Measurements from ENCODE around the gene ZMYND8. TPM values are rescaled to one million over a fixed set of nuclear protein-coding genes. Genes with fewer than 3 reads are reported as not detected.

The ZMYND8 gene
- total RNA-seq, 1 donor, result 20.3 TPM

- H3K4me3 ChIP-seq (ENCODE audit: low read depth, low read length), result no peak overlapping the region
- TF ChIP-seq, protein P1, sequence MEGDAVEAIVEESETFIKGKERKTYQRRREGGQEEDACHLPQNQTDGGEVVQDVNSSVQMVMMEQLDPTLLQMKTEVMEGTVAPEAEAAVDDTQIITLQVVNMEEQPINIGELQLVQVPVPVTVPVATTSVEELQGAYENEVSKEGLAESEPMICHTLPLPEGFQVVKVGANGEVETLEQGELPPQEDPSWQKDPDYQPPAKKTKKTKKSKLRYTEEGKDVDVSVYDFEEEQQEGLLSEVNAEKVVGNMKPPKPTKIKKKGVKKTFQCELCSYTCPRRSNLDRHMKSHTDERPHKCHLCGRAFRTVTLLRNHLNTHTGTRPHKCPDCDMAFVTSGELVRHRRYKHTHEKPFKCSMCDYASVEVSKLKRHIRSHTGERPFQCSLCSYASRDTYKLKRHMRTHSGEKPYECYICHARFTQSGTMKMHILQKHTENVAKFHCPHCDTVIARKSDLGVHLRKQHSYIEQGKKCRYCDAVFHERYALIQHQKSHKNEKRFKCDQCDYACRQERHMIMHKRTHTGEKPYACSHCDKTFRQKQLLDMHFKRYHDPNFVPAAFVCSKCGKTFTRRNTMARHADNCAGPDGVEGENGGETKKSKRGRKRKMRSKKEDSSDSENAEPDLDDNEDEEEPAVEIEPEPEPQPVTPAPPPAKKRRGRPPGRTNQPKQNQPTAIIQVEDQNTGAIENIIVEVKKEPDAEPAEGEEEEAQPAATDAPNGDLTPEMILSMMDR (IDR thresholded peaks at IDR 0.05; ENCODE audit: insufficient read depth, low read depth, low read length), result no peak
Measured at GRCh38 chr20:47287609-47288144, 68.8 kb downstream of the ZMYND8 start.

DNA sequence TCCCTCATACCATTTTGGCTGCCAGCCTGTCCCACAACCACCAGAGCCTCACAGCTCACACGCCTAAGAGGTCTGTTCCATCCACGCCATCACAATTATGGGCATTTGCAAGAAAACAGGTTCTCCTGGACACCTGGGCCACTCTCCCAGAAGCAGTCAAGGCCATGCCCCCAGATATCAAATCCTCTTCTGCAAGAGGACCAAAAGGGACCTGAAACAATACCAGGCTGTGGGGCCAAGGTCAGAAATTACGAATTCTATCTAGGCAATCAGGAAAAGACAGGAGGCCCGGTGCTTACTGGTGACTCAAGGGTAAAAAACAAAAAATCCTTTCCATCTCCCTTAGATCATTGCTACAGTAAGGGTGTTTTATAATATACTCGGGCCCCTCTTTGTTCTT, 69.8 kb downstream of the ZMYND8 start:
- DNase-seq (ENCODE audit: low read depth), result no peak
- H3K4me3 ChIP-seq (ENCODE audit: low read depth, low read length), result no peak overlapping the region
- TF ChIP-seq, protein P1 (IDR thresholded peaks at IDR 0.05; ENCODE audit: insufficient read depth, low read depth, low read length), result no peak

More at GRCh38 chr20:47287609-47288144, 68.8 kb downstream of the ZMYND8 start:
- DNase-seq (ENCODE audit: low read depth), result no peak

DNA sequence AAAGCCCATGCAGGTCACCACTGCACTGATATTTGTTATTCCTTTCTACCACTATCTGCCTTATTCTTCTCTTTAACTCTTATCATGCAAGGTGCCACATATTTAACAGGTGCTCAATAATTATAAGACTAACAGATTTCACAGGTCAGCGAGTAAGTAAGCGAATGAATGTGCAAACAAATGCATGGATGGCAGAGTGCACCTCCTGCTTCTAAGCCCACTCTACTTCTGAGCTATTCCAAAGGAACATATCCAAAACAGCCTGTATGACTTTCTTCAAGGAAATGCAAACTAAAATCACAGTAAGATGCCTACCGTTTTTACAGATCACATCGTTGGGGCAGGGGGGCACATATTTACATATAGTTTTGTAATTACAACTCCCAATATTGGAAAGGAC, 71.3 kb downstream of the ZMYND8 start:
- TF ChIP-seq, protein P1 (IDR thresholded peaks at IDR 0.05; ENCODE audit: insufficient read depth, low read depth, low read length), result no peak
- no peak overlapping the region for H3K4me3 ChIP-seq (ENCODE audit: low read depth, low read length)
- no peak for DNase-seq (ENCODE audit: low read depth)

DNA sequence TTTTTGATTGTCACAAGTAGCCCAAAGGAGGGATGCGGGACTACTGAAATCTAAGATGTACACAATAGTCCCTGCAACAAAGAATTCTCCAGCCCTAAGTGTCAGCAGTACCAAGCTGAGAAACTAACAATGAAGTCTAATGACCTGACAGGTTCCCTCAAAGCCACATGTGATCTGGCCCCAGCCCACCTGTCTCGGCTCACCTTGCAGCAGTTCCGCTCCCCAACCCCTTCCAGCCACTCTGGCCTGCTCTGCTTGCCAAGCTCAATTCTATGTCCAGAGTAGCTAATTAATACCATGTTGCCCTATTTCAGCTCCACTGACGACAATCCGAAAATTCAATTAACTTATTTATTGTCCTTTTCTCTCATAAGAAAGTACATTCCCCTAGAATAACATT, 72.1 kb downstream of the ZMYND8 start:
- DNase-seq (ENCODE audit: low read depth), result no peak
- TF ChIP-seq, protein P1 (IDR thresholded peaks at IDR 0.05; ENCODE audit: insufficient read depth, low read depth, low read length), result no peak
- H3K4me3 ChIP-seq (ENCODE audit: low read depth, low read length), result no peak overlapping the region

- DNase-seq (ENCODE audit: low read depth), result no peak
- no peak overlapping the region for H3K4me3 ChIP-seq (ENCODE audit: low read depth, low read length)
- TF ChIP-seq, protein P1 (IDR thresholded peaks at IDR 0.05; ENCODE audit: insufficient read depth, low read depth, low read length), result no peak
Measured at GRCh38 chr20:47283411-47283810, 73.1 kb downstream of the ZMYND8 start.

DNA sequence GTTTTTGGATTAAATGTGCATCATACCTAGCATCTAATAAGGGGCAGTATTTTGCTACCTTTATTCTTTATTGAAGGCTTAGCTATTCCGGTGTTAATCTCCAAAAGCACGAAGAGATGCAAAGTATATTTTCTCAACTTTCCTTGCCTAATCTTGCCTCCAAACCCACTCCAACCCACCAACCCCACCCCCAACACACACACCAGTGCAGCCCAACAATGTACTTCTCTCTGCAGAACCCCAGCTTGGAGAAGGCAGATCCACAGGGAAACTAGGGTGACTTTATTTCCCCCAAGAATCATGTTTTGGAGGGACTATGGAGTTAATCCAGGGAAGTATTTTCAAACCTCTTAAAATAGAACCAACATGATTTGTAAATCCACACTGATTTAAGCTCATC, 73.6 kb downstream of the ZMYND8 start:
- TF ChIP-seq, protein P1 (IDR thresholded peaks at IDR 0.05; ENCODE audit: insufficient read depth, low read depth, low read length), result no peak
- no peak overlapping the region for H3K4me3 ChIP-seq (ENCODE audit: low read depth, low read length)
- DNase-seq (ENCODE audit: low read depth), result no peak

DNA sequence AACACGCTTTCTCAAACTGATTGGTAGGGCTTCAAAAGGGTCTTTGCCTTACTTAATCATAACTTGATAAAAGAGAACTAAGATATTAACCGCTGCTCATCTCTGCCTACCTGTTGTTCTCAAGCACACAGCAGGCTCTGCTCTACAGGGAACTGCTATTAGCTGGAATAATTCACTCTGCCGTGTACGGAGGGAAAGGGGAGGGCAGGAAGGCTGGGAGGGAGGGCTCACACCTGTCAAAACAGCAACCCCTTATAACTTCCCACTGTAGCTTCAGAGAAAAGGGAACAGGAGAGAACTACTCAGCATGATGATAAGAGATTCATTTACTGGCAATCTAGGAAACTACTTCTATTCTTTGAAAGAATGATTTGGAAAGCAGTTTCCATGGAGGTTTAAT, 75.1 kb downstream of the ZMYND8 start:
- DNase-seq (ENCODE audit: low read depth), result no peak
- no peak overlapping the region for H3K4me3 ChIP-seq (ENCODE audit: low read depth, low read length)
- TF ChIP-seq, protein P1 (IDR thresholded peaks at IDR 0.05; ENCODE audit: insufficient read depth, low read depth, low read length), result no peak

Data from fibroblast of villous mesenchyme (primary cell).